Activated CD8-positive, alpha-beta memory T cell treated with anti-CD3 and anti-CD28 coated beads for 48 hours (primary cell): Measurements from ENCODE around the gene GNG13.
"Not testable (repeated sequence)": the region's sequence is repeated elsewhere in the genome, so short reads cannot be mapped to it uniquely, and the experiment has no call there.

Experiments used
- DNase-seq, 3 experiments: peaks; one replicate each; pipeline ENCODE4 v3.0.0-alpha.2; 2020; ENCODE audit warnings: low read depth in 2 of 3, low spot score in 2 of 3

GNG13 gene

DNA sequence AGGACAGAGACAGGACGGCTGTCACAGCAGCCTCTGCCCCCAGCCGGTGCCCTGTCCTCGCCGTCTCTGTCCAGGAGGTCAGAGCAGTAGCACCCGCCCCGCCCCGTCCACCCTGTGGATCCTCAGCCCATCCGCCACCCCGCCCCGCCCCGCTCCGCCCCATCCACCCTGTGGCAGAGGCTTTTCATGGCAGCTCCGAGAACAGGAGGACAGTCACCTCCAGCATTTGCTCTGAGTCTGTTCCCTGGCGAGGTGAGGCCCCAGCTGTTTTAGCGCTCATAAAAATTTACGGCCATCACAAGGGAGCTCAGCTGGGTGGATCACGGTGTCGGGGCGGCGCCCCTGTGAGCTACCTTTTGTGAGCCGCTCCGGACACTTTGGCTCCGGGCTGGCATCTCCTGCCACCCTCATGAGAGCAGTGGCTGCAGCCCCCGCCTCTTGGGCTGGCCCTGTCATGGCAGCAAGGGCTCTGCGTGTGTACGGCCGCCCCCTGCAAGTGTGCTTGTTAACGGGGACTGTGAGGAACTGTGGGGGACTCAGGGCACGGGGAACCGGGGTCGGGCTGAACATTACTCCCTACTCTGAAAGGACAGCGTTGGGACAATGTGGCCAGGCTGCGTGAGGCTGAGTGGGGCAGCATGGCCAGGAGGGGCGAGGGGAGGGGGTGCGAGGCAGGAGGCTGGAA, 32.3 kb upstream of the GNG13 start:
- DNase-seq = no peak

DNA sequence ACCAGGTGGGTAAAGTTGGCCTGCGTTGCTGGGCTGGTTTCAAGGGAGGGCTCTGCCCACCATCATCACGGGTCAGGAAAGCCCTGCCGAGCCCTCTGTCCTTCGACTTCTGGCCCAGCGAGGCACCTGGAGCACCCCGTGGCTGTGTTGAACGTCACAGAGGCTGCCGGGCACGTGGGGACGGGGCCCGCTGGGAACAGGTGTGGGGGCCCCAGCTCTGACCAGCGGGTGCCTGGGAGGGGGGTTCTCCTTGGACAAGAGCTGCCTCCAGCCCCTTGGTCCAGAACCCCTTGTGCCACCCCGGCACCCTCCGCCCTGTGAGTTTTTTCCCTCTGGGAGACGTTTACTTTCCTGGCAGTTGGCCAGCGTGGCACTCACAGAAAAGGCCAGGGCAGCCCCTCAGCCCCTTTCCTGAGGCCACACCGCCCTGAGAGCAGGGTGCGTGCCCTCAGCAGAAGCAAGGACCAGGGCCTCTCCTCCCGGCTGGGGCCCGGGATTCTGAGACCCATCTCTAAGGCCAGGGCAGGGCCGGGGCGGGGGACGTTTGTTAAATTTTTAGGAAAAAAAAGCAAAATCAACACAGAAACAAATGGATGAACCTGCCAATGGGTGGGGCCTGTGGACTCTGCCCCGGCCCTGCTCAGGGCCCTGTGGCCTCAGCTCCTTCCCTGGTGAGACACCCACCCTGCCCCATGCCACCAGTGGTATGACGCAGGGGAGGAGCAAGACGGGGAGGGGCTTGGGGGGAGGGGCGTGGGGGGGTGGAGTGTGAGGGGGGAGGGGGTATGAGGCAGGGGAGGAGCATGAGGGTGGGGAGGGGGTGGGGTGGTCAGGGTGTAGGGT, 31.3 kb upstream of the GNG13 start:
- DNase-seq = no peak

DNA sequence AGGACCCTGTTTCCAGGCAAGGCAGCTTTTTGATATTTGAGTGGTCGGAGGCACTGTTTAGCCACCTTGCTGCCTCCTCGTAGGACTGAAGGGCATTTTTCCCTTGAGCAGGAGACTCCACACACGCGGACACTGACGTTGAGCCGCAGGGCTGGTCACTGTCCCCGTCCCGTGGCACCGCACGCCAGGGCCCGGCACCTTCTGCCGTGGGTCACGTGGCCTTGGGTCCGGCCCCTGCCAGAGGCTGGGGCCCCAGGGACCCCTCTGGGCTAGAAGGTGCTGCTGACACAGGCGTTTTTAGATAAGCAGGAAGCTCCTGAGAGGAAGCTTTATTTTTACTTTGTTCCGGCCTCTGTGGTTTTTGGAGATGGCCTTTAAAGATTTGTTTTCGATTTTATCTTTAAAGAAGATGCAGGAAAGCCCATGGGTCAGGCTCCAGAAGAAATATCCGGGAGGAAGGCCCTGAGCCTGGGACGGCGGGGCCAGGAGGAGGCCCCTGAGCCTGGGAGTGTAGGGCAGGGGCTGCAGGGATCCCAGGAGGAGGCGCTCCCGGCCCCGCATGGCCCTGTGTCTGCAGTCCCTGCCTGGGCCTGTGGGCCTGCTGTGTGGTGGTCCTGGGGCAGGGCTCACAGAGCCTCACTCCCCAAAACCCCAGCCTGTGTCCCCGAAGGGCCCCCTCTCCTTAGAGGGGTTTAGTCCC, 30.5 kb upstream of the GNG13 start:
- DNase-seq = no peak

DNA sequence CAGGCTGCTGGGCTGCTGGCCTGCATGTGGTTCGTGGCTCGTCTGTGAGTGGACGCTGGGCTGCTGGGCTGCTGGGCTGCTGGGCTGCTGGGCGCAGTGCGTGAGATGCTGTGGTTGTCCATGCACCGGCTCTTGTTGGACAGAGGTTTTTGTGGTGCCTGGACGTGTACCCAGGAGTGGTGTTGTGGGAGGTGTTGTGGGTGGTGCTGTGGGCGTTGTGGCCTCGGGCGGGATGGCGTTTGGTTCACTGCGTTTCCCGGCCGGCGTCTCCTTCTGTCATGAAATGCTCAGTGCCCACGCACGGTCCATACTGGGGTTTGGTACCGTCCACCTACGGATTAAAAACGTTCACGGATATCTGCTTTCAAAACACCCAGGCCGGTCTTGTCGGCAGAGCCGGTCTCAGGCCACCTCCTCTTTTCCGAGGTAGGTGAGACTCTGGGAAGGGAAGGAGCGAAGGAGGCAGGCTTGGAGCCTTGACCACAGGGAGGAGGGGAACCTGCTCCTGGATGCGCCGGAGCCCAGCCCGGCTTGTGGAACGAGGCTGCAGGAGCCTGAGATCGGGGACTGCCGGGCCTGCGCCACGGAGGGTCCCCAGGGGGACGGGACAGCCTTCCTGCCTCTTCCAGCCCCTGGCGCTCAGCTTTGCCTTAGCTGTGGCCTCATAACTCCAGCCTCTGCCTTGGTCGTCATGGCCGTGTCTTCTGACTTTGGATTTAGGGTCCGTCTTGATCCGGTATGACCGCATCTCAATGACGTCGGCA, 29.8 kb upstream of the GNG13 start:
- no peak for DNase-seq

DNA sequence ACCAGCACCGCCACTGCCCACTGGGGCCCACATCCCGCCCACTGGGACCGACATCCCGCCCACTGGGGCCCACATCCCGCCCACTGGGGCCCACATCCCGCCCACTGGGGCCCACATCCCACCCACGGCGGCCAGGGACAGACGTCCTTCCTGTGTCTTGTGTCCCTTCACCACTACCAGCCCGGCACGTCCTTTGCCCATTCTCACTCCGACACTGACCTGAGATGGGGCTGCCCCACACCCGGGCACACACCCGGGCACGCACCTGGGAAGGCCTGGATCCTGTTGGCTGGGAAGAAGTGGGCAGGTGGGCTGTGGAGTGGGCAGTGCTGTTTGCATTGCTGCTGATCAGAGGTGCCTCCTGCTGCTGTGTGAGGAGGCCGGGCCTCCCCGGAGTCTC, 28.4 kb upstream of the GNG13 start:
- DNase-seq = no peak

DNA sequence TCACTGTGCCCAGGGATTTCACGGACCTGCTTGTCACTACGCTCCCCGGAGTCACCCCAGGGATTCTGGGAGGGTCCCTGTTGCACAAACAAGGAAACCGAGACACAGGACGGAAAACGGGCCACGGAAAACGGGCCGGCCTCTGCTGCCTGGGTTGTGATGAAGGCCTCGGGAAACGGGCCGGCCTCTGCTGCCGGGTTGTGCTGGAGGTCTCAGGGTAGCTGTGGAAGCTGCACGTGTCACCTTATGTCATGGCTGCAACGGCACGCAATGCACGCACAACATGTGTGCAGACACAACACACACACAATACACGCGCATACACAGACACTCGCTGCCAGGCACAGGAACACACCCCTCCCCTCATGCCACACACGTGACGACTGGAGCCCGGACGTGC, 27.0 kb upstream of the GNG13 start:
- DNase-seq = no peak

DNA sequence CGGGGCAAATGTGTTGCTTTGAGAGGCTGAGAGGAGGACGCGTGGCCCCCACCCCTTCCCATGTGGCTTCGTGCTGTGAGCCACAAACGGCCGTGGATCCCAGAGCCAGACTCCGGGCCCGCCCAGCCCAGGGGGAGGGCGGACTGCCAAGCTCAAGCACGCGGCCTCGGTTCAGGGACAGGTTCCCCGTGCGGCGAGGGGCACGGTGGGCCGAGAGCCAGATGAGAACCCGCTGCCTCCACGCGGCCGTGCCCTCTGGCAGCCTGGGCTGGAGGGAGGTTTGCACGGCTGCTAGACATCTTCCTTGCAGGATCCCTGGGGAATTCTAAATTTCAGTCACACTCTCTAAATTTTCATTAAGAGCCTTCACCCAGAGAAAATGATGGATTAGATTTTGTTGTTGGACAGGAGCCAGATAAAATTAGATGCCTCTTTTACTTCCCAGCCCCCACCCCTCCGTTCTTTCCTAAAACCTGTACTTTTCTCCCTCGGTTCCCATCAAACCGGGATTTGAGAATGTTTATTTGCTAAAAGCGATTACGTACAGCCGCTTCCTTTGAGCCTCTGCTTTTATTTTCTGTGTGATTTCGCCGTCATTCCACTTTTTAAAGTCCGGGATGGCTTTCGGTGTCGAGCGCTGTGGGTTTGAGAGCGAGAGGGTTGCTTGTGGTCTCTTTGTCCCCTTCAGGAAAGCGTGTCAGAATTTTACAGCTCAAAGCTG, 25.0 kb upstream of the GNG13 start:
- DNase-seq = no peak

DNA sequence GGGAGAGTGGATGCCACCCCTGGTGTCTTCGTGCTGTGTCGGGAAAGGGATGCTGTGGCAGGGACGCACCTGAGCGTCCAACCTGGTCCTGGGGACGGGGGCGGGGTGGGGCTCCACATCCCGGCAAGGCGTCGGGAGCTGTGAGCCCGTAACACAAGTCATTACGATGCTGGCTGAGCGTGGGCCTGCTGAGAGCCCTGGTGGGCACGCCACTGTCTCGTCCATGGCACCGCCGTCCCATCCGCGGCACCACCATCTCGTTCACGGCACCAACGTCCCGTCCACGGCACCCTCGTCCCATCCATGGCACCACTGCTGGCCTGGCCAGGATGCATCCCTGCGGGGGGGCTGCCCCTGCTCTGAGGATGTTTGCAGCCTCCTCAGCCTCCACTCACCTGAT, 24.1 kb upstream of the GNG13 start:
- DNase-seq = no peak

DNA sequence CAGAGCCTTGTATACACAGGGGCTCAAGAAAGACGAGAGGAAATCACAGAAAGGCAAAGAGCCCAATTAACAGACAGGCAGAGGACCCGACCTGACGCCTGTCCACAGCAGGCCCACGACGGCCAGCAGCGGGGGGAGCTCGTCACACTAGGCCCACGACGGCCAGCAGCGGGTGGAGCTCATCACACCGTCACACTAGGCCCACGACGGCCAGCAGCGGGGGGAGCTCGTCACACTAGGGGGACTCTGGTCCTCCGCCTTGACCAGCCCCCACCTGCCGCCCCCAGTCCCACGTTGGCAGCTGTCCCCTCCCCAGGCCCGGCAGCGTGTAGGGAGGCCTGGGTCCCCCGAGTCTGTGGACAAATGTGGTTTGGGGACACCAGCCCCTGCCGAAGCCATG, 23.7 kb upstream of the GNG13 start:
- DNase-seq = no peak

DNA sequence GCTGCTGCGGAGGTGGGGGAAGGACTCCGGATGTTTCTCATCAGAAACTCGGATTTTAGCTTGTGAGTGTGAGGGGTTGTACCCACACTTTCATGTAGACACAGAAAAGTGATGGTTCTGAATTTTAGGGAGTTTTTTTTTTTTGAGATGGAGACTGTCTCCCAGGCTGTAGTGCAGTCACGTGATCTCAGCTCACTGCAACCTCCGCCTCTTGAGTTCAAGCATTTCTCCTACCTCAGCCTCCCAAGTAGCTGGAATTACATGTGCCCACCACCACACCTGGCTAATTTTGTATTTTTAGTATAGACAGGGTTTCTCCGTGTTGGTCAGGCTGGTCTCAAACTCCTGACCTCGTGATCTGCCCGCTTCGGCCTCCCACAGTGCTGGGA, 22.4 kb upstream of the GNG13 start:
- no peak for DNase-seq

DNA sequence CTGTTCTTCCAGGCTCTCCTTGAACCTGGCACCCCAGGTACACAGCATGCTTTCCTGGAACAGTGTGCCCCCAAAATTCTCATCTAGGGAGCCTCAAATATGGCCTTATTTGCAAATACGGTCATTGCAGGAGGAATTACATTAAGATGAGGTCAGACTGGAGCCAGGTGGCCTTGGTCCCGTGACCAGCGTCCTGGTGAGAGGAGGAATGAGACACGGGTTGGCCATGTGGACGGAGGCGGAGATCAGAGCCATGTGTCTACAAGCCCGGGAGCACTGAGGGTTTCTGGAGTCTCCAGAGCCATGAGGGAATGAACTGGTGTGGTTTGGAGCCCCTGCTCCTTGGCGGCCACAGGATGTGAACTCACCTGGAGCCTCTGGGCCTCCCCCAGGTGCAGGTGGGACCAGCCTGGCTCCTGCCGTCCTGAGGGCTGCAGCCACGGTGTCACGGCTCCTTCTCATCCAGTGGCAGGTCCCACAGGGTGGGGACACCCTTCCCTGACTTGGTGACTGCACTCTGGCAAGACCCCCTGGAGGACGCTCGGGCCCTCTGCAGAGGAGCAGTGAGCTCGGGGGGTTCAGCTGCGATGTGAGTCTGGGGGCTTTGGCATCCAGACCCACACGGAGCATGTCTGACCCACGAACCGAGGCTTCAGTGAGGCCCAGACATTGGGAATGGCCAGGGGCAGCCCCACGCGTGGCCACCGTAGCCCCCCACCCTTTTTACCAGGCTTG, 21.8 kb upstream of the GNG13 start:
- no peak for DNase-seq

DNA sequence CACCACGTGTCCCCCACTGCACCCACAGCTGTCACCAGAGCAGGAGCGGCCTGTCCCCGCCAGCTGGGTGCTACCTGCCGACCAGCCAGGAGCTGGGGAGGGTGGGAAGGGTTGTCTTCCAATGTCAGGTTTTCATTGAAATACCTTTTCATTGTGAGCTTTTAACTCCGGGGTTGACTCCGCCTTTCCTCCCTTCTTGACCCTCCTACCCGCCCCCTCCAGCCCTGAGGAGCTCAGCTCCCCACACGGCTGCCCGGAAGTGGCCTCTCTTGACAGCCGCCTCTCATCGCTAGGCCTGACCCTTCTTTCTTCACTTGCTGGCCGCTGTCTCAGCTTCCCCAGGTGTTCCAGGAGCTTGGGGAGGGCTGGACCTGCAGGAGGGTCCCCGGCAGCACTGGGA, 21.2 kb upstream of the GNG13 start:
- DNase-seq = no peak

DNA sequence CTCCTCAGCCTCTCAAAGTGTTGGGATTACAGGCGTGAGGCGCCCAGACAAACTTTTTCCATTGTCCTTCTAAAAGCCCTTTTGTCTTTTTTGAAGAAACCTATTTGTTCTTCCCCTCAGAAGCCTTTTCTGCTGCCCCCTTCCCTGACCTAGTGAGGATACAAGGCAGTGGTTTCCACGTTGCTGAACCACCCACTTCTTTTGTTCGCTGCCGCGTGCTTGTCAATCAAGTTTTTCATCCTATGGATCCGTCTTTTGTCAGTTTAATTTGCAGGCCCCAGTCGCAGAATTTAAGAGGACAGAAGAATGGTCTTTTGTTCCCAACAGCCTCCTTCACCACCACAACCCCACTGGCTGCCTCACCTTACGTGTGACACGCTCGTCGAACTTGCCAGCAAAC, 20.2 kb upstream of the GNG13 start:
- DNase-seq = no peak

DNA sequence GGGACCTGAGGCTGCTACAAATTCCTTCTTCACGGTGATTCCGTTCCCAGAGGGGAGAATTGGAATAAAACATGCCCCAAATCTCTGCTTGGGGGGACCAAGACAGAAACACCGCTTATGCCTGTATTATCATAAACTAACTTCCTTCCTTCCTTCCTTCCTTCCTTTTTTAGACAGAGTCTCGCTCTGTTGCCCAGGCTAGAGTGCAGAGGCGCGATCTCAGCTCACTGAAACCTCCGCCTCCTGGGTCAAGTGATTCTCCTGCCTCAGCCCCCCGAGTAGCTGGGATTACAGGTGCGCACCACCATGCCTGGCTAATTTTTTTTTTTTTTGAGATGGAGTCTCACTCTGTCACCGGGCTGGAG, 19.5 kb upstream of the GNG13 start:
- not testable (repeated sequence) for DNase-seq

DNA sequence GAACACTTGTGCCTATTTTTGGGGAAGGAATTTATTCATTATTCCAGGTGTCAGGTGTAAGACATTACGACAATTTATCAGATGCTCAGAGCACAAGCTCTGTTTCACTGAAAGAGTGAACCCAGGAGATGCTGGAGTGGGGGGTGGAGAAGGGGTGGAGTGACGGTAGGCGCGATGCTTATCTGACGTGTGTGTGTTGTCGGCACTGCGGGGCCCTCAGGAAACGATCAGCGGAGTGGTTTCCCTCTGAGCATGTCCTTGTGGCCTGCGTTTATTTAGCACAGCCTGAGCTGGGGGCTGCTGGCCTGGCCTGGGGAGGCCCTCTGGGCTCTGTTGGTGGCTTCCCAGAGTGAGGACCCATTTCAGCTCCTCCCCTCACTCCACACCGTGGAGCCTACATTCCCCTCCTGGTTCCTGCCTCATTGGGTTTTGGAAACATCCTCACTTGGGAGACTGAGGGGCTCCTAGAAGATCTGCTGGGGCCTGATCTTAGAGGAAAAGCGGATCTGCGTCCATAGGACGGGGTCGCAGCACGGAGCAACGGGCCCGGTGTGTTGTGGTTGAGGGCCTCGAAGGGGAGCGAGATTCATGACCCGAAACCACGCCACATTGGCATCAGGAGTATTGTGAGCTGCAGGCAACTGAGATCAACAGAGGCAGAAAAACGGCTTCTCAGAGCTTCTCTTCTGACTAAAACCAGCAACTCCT, 19.0 kb upstream of the GNG13 start:
- no peak for DNase-seq

DNA sequence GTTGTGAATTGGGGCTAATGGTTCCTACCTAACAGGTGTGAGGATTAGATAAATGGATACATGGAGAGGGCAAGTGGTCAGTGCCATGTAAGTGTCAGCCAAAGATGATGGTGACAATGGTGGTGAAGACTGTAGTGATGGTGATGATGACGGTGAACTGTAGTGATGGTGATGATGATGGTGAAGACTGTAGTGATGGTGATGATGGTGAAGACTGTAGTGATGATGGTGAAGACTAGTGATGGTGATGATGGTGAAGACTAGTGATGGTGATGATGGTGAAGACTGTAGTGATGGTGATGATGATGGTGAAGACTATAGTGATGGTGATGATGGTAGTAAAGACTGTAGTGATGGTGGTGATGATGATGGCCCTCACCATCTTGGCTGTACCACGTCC, 18.1 kb upstream of the GNG13 start:
- no peak for DNase-seq

DNA sequence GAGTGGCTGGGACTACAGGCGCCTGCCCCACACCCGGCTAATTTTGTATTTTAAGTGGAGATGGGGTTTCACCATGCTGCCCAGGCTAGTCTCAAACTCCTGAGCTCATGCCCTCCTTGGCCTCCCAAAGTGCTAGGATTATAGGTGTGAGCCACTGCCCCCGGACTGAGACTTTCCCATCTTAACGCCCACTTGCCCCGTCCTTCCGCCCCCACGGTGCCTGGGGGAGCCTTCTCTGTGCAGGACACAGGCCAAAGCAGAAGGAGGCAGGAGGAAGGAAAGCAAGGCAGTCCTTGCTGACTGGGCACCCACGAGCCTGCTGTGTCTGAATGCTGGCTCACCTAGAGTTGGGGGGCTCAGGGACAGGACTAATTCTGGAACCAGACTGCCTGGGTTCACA, 17.6 kb upstream of the GNG13 start:
- DNase-seq = no peak

DNA sequence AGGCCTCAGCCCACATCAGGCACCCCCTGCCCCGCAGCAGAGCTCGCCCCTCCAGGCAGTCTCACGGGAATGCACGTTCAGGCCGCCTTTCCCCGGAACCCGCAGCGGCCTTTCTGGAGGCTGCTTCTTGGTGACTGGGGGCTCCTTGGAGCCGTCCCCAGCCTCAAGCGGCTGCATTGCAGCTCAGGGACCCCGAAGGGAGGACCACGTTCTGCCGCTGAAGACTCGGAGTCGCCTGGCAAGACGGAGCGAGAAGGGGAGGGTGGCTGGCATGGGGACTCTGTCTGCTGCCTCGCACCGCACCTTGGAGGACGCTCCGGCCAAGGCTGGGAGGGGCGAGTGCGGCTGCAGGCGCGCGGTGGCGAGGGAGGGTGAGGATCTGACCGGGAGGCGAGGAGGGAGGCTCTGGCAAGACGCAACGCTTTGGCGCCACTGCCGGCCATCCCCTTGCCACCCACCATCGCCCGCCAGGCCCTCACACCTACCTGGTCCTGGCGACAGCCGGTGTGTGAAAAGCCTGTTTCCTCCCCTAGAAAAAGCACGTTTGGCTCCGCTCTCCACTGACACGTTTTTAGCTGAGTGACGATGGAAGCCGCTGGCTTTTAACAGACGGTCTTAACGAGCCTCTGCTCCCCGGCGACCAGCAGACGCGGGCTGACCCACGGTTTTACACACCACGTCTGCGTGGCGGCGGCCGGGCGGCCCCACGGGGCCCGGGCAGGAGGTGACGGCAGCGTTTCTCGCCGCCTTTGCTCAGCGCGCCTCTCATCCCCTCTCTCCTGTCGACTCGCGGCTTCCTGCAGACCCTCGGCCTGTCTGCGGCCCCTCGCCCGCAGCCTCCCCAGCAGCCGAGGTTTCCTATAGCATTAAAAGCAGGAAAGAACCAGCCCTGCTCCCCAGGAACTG, 16.7 kb upstream of the GNG13 start:
- DNase-seq = no peak

DNA sequence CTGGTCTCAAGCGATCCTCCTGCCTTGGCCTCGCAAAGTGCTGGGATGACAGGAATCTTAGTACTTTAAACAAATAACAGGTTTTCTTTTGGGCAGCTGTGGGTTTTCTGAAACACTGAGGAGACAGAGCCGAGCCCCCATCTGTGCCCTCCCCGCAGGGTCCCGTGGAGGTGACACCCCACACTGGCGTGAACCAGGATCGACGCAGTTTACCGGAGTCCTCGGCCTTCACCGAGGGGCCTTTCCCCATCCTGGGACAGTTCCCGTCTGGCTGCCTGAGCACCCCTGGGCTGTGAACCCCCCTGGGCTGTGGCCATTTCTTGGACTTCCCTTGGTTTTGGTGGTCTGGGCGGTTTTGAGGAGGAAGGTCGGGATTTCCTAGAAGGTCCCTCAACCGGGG, 15.3 kb upstream of the GNG13 start:
- DNase-seq = no peak
